ENCODE data around the gene ST6GALNAC1.

- TF ChIP-seq, protein P1, sequence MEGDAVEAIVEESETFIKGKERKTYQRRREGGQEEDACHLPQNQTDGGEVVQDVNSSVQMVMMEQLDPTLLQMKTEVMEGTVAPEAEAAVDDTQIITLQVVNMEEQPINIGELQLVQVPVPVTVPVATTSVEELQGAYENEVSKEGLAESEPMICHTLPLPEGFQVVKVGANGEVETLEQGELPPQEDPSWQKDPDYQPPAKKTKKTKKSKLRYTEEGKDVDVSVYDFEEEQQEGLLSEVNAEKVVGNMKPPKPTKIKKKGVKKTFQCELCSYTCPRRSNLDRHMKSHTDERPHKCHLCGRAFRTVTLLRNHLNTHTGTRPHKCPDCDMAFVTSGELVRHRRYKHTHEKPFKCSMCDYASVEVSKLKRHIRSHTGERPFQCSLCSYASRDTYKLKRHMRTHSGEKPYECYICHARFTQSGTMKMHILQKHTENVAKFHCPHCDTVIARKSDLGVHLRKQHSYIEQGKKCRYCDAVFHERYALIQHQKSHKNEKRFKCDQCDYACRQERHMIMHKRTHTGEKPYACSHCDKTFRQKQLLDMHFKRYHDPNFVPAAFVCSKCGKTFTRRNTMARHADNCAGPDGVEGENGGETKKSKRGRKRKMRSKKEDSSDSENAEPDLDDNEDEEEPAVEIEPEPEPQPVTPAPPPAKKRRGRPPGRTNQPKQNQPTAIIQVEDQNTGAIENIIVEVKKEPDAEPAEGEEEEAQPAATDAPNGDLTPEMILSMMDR (IDR thresholded peaks at IDR 0.05): no peak
- TF ChIP-seq EP300 (IDR thresholded peaks at IDR 0.05): no peak
Measured at GRCh38 chr17:76671123-76671911, 27.8 kb upstream of the ST6GALNAC1 start.

Data from ovary (tissue), 3 donors.